Ascending aorta (tissue), 2 donors: ENCODE measurements around the gene SOHLH2. TPM values are rescaled to one million over a fixed set of nuclear protein-coding genes. Genes with fewer than 3 reads are reported as not detected.

Experiments used
- DNase-seq, 2 donors: peaks; one replicate each; pipeline ENCODE4 v3.0.0-alpha.2; 2019; ENCODE audit warnings: low spot score in 2 of 2
- H3K27ac ChIP-seq, 2 donors: fragments of 200-600 bp; sonication (generic); one replicate each; pipeline ENCODE4 v1.5.1; 2016 to 2017; ENCODE audit warnings: mild to moderate bottlenecking in 1 of 2
- H3K27me3 ChIP-seq: fragments of 200-600 bp; sonication (generic); one replicate; pipeline ENCODE4 v1.5.1; 2017
- H3K36me3 ChIP-seq, 2 donors: fragments of 200-600 bp; sonication (generic); one replicate each; pipeline ENCODE4 v1.5.1; 2016
- H3K4me1 ChIP-seq, 2 donors: fragments of 200-600 bp; sonication (generic); one replicate each; pipeline ENCODE4 v1.5.1; 2016 to 2017; ENCODE audit warnings: mild to moderate bottlenecking in 1 of 2
- H3K4me3 ChIP-seq, 2 donors: fragments of 200-600 bp; sonication (generic); one replicate each; pipeline ENCODE4 v1.5.1; 2016 to 2017; ENCODE audit warnings: mild to moderate bottlenecking in 1 of 2
- H3K9me3 ChIP-seq, 2 donors: fragments of 200-600 bp; sonication (generic); one replicate each; pipeline ENCODE4 v1.5.1; 2016
- CTCF ChIP-seq, 3 experiments: fragments of 200-600 bp in 2 of 3; fragments of 450-650 bp in 1 of 3; sonication (generic) in 2 of 3; IDR thresholded peaks; one replicate each; pipeline ENCODE4 v1.5.1; 2016 to 2019; ENCODE audit warnings: antibody characterized with exemption in 3 of 3, mild to moderate bottlenecking in 1 of 3, moderate library complexity in 1 of 3
- intact Hi-C: fragments of 100-400 bp; cut with DNase I; formaldehyde crosslinking; loops from one replicate; pipeline ENCODE4 v1.15.1; 2023
- total RNA-seq: library from RNA; depleted of rRNA; stranded (reverse); fragments of >200 nt; gene quantifications from one replicate; pipeline ENCODE4 v1.1.0, GENCODE V29; 2016

Gene SOHLH2
- not detected for total RNA-seq

- H3K4me3 ChIP-seq: no peak within 1 kb of the TSS
- intact Hi-C loops: no loop called here
- no peaks in the 10 kb centered on the region for H3K4me1 ChIP-seq
- no peaks in the 10 kb centered on the region for H3K36me3 ChIP-seq
- H3K27ac ChIP-seq: no peak within 1 kb of the TSS
- no peak for DNase-seq
- H3K27me3 ChIP-seq: no peaks in the 10 kb centered on the region
- no peaks in the 10 kb centered on the region for H3K9me3 ChIP-seq
- no peak for TF ChIP-seq CTCF (IDR thresholded peaks at IDR 0.05)
Observed at GRCh38 chr13:36214163-36214921, at the start of gene SOHLH2. TSS of gene SOHLH2 (minus strand) at chr13:36214556. CDS start at chr13:36214526, 30 bp downstream.

GRCh38 chr13:36261976-36262375 lies 47.6 kb upstream of the SOHLH2 start:
- Histone ChIP-seq H3K4me1 (no peaks in the 10 kb centered on the region), H3K36me3 (no peaks in the 10 kb centered on the region), H3K9me3 (no peaks in the 10 kb centered on the region), H3K4me3 (no peak overlapping the region), H3K27me3 (no peaks in the 10 kb centered on the region), H3K27ac (no peak overlapping the region)
- TF ChIP-seq CTCF (IDR thresholded peaks at IDR 0.05): no peak
- no peak for DNase-seq
- intact Hi-C loops: no loop called here

- intact Hi-C loops: no loop called here
- Histone ChIP-seq H3K27ac (no peak overlapping the region), H3K36me3 (no peaks in the 10 kb centered on the region), H3K9me3 (no peaks in the 10 kb centered on the region), H3K27me3 (no peaks in the 10 kb centered on the region), H3K4me3 (no peak overlapping the region), H3K4me1 (no peaks in the 10 kb centered on the region)
- no peak for DNase-seq
- no peak for TF ChIP-seq CTCF (IDR thresholded peaks at IDR 0.05)
Observed at GRCh38 chr13:36261011-36261410, 46.7 kb upstream of the SOHLH2 start.

GRCh38 chr13:36259361-36260137 lies 45.2 kb upstream of the SOHLH2 start:
- H3K36me3 ChIP-seq: no peaks in the 10 kb centered on the region
- no peak for TF ChIP-seq CTCF (IDR thresholded peaks at IDR 0.05)
- intact Hi-C loops: no loop called here

GRCh38 chr13:36258831-36259230 lies 44.5 kb upstream of the SOHLH2 start:
- no peak overlapping the region for H3K4me3 ChIP-seq
- no peak overlapping the region for H3K27ac ChIP-seq
- no peaks in the 10 kb centered on the region for H3K27me3 ChIP-seq
- no peaks in the 10 kb centered on the region for H3K36me3 ChIP-seq
- H3K9me3 ChIP-seq: no peaks in the 10 kb centered on the region
- H3K4me1 ChIP-seq: no peaks in the 10 kb centered on the region
- no peak for TF ChIP-seq CTCF (IDR thresholded peaks at IDR 0.05)
- DNase-seq: no peak
- intact Hi-C loops: no loop called here

More at GRCh38 chr13:36259361-36260137, 45.2 kb upstream of the SOHLH2 start:
- Histone ChIP-seq H3K9me3 (no peaks in the 10 kb centered on the region), H3K27me3 (no peaks in the 10 kb centered on the region), H3K27ac (no peak overlapping the region), H3K4me3 (no peak overlapping the region), H3K4me1 (no peaks in the 10 kb centered on the region)
- DNase-seq: no peak
